CD14-positive monocyte (primary cell): ENCODE measurements around the gene COL4A4. TPM values are rescaled to one million over a fixed set of nuclear protein-coding genes. Genes with fewer than 3 reads are reported as not detected.

ENCODE experiments used
- DNase-seq, 3 donors: peaks; one replicate each; pipeline ENCODE4 v3.0.0-alpha.2; 2011 to 2022
- H2AFZ ChIP-seq: 2 replicates; pipeline ENCODE4 v1.6.0; 2012; ENCODE audit warnings: mild to moderate bottlenecking, low read depth, low read length, inconsistent platforms; ENCODE audit not compliant: insufficient read depth, poor library complexity, severe bottlenecking
- H3K27ac ChIP-seq, 2 donors: 1 replicate in 1 of 2; 2 replicates in 1 of 2; pipeline ENCODE4 v1.5.1; 2012 to 2013; ENCODE audit warnings: low read length in 2 of 2, control low read depth in 1 of 2, inconsistent platforms in 1 of 2, low read depth in 1 of 2, mild to moderate bottlenecking in 1 of 2
- H3K27me3 ChIP-seq, 2 donors: one replicate each; pipeline versions ENCODE4 v1.6.0 to v1.6.1; 2011 to 2013; ENCODE audit warnings: low read length in 2 of 2; ENCODE audit not compliant: control insufficient read depth in 2 of 2, insufficient read depth in 2 of 2
- H3K36me3 ChIP-seq, 2 donors: replicated peaks in 1 of 2; 1 replicate in 1 of 2; 2 replicates in 1 of 2; pipeline versions ENCODE4 v1.5.1 to v1.6.1; 2012 to 2013; ENCODE audit warnings: low read length in 2 of 2, control low read depth in 1 of 2, inconsistent platforms in 1 of 2, mild to moderate bottlenecking in 1 of 2; ENCODE audit not compliant: insufficient read depth in 2 of 2, control insufficient read depth in 1 of 2
- H3K4me1 ChIP-seq, 2 donors: 1 replicate in 1 of 2; 2 replicates in 1 of 2; pipeline versions ENCODE4 v1.5.1 to v1.6.1; 2012 to 2013; ENCODE audit warnings: low read length in 2 of 2, control low read depth in 1 of 2, inconsistent platforms in 1 of 2, mild to moderate bottlenecking in 1 of 2, moderate library complexity in 1 of 2; ENCODE audit not compliant: insufficient read depth in 2 of 2, control insufficient read depth in 1 of 2
- H3K4me2 ChIP-seq: replicated peaks from 2 replicates; pipeline ENCODE3; 2012; ENCODE audit warnings: low read length, moderate library complexity, mild to moderate bottlenecking; ENCODE audit not compliant: poor library complexity, severe bottlenecking; ENCODE audit errors: extremely low read depth
- H3K4me3 ChIP-seq, 3 experiments: fragments of 200-600 bp in 1 of 3; sonication (generic) in 1 of 3; replicated peaks in 1 of 3; 1 replicate in 2 of 3; 2 replicates in 1 of 3; pipeline ENCODE4 v1.5.1; 2011 to 2013; ENCODE audit warnings: low read length in 3 of 3, mild to moderate bottlenecking in 3 of 3, control low read depth in 2 of 3, low read depth in 2 of 3, inconsistent platforms in 1 of 3, moderate library complexity in 1 of 3
- H3K79me2 ChIP-seq: 2 replicates; pipeline ENCODE4 v1.6.0; 2012; ENCODE audit warnings: mild to moderate bottlenecking, control low read depth, inconsistent platforms, low read length, moderate library complexity; ENCODE audit not compliant: insufficient read depth
- H3K9ac ChIP-seq: 2 replicates; pipeline ENCODE4 v1.6.0; 2017; ENCODE audit warnings: low read length, mild to moderate bottlenecking; ENCODE audit not compliant: insufficient read depth, poor library complexity, severe bottlenecking
- H3K9me3 ChIP-seq, 2 donors: replicated peaks in 1 of 2; 1 replicate in 1 of 2; 2 replicates in 1 of 2; pipeline versions ENCODE4 v1.5.1 to v1.6.1; 2012 to 2013; ENCODE audit warnings: low read length in 2 of 2, control low read depth in 1 of 2; ENCODE audit not compliant: control insufficient read depth in 1 of 2, insufficient read depth in 1 of 2
- H4K20me1 ChIP-seq: 2 replicates; pipeline ENCODE4 v1.6.0; 2012; ENCODE audit warnings: mild to moderate bottlenecking, low read length, control low read depth, moderate library complexity; ENCODE audit not compliant: insufficient read depth
- H3K27ac Mint-ChIP-seq, 7 donors: one replicate each; pipeline ENCODE4 v1.8.0; 2020; ENCODE audit warnings: mild to moderate bottlenecking in 7 of 7, mixed read lengths in 7 of 7, moderate library complexity in 6 of 7, inconsistent platforms in 2 of 7
- H3K27me3 Mint-ChIP-seq, 3 donors: one replicate each; pipeline ENCODE4 v1.8.0; 2021 to 2022; ENCODE audit warnings: low read depth in 3 of 3, mild to moderate bottlenecking in 3 of 3, mixed read lengths in 3 of 3, moderate library complexity in 3 of 3, inconsistent platforms in 1 of 3
- H3K36me3 Mint-ChIP-seq, 2 donors: one replicate each; pipeline ENCODE4 v1.8.0; 2020; ENCODE audit warnings: mixed read lengths in 2 of 2, inconsistent platforms in 1 of 2, mild to moderate bottlenecking in 1 of 2
- H3K4me1 Mint-ChIP-seq: one replicate; pipeline ENCODE4 v1.8.0; 2020; ENCODE audit warnings: mild to moderate bottlenecking, mixed read lengths
- H3K4me3 Mint-ChIP-seq, 2 donors: one replicate each; pipeline ENCODE4 v1.8.0; 2020; ENCODE audit warnings: mild to moderate bottlenecking in 2 of 2, mixed read lengths in 2 of 2, moderate library complexity in 1 of 2
- H3K9me3 Mint-ChIP-seq, 7 donors: one replicate each; pipeline ENCODE4 v1.8.0; 2020 to 2022; ENCODE audit warnings: mixed read lengths in 7 of 7, mild to moderate bottlenecking in 6 of 7, moderate library complexity in 6 of 7, inconsistent platforms in 2 of 7
- CTCF ChIP-seq: fragments of 200-600 bp; IDR thresholded peaks from one replicate; pipeline ENCODE4 v1.8.0; 2022; ENCODE audit warnings: antibody characterized with exemption, mild to moderate bottlenecking
- WGBS: methylation state at CpG from one replicate; pipeline ENCODE4 v1.1.5; 2013; ENCODE audit warnings: missing lambda C conversion rate; ENCODE audit not compliant: insufficient coverage; 5-methylcytosine and 5-hydroxymethylcytosine counted together
- intact Hi-C, 2 donors: fragments of 100-400 bp; cut with micrococcal nuclease; formaldehyde crosslinking; loops; one replicate each; pipeline versions ENCODE4 v1.15.0 to v1.15.1; 2023
- polyA plus RNA-seq, 3 donors: library from polyadenylated mRNA; depleted of rRNA in 1 of 3; unstranded in 2 of 3; stranded (reverse) in 1 of 3; fragments of 300-500 nt in 2 of 3; fragments of >200 nt in 1 of 3; fragmentation: Illumina TruSeq in 2 of 3; gene quantifications; 1 replicate in 2 of 3; 2 replicates in 1 of 3; pipeline ENCODE4 v1.2.3, GENCODE V29; 2012 to 2021

The COL4A4 gene
- polyA plus RNA-seq, 3 donors = 0.03 TPM; not detected in 2

GRCh38 chr2:227206406-227206805 is 42.4 kb upstream of the COL4A4 start:
- Histone ChIP-seq H3K4me1 (no peaks in the 10 kb centered on the region), H3K27ac (no peak overlapping the region), H3K9ac (no peak overlapping the region), H4K20me1 (no peaks in the 10 kb centered on the region), H3K9me3 (no peaks in the 10 kb centered on the region), H3K79me2 (no peaks in the 10 kb centered on the region), H3K4me2 (no peak overlapping the region), H2AFZ (no peak overlapping the region), H3K4me3 (no peak overlapping the region), H3K27me3 (no peaks in the 10 kb centered on the region), H3K36me3 (no peaks in the 10 kb centered on the region)
- Mint-ChIP-seq H3K9me3 (peaks cover 0 to 3% (median 1%) of the 10 kb centered on the region in 7 donors), H3K36me3 (no peaks in the 10 kb centered on the region), H3K4me1 (no peaks in the 10 kb centered on the region), H3K27me3 (peaks cover 2 to 8% (median 5%) of the 10 kb centered on the region in 3 donors), H3K27ac (no peak overlapping the region), H3K4me3 (no peak overlapping the region)
- no peak for TF ChIP-seq CTCF
- intact Hi-C loops = no loop called here
- no peak for DNase-seq
- 90% methylated on average over 5 of the region's 9 CpGs for WGBS

DNA sequence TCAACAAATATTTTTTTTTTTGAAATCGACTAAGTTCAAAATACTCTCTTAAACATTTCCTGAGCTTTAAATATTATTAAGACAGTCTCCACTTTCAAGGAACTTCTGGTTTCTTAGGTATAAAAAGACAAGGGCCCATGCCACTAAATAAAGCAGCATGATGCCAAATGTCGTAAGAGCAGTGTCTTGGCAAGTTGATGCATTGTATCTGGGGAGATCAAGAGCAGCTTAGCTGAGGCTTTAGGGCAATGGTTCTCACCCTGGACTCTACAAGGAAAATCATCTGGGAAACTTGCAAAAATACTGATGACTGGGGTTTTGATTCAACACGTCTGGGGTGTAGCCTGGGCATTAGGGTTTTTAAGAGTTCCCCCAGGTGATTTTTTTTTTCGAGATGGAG is 41.7 kb upstream of the COL4A4 start:
- Mint-ChIP-seq H3K4me3 (no peak overlapping the region), H3K4me1 (no peaks in the 10 kb centered on the region), H3K27ac (no peak overlapping the region), H3K27me3 (peaks cover 0 to 8% (median 5%) of the 10 kb centered on the region in 3 donors), H3K9me3 (peaks cover 0 to 3% (median 1%) of the 10 kb centered on the region in 7 donors), H3K36me3 (no peaks in the 10 kb centered on the region)
- Histone ChIP-seq H3K79me2 (no peaks in the 10 kb centered on the region), H3K9ac (no peak overlapping the region), H3K27ac (no peak overlapping the region), H2AFZ (no peak overlapping the region), H3K27me3 (no peaks in the 10 kb centered on the region), H3K9me3 (no peaks in the 10 kb centered on the region), H3K4me2 (no peak overlapping the region), H4K20me1 (no peaks in the 10 kb centered on the region), H3K4me1 (no peaks in the 10 kb centered on the region), H3K36me3 (no peaks in the 10 kb centered on the region), H3K4me3 (no peak overlapping the region)
- no peak for DNase-seq
- TF ChIP-seq CTCF = no peak
- intact Hi-C loops = no loop called here
- WGBS = 100% methylated on average over 1 of the region's 4 CpGs
